ENCODE data around the gene MRTFA. TPM values are rescaled to one million over a fixed set of nuclear protein-coding genes. Genes with fewer than 3 reads are reported as not detected.

MRTFA gene
- total and polyA plus RNA-seq, 2 of the 13 experiments (the other 11 are each of a cell fraction or from before 2014, with no cell fraction given) = 2.4 to 8.2 TPM

GRCh38 chr22:40616578-40616977 lies 19.9 kb downstream of the MRTFA start:
- TF ChIP-seq ZNF292 (CRISPR knock-in tag; IDR thresholded peaks at IDR 0.05; ENCODE audit: borderline replicate concordance, low read depth) (no peak), ZNF773 (CRISPR knock-in tag; IDR thresholded peaks at IDR 0.05; ENCODE audit: borderline replicate concordance) (no peak), RFX1 (IDR thresholded peaks at IDR 0.05) (no peak), ZNF496 (CRISPR knock-in tag; IDR thresholded peaks at IDR 0.05; ENCODE audit: insufficient replicate concordance) (no peak), FOXO4 (CRISPR knock-in tag; conservative IDR thresholded peaks at IDR 0.05) (no peak), ZNF362 (CRISPR knock-in tag; IDR thresholded peaks at IDR 0.05; ENCODE audit: borderline replicate concordance) (no peak), ZNF121 (CRISPR knock-in tag; IDR thresholded peaks at IDR 0.05) (no peak), MLXIP (CRISPR knock-in tag; IDR thresholded peaks at IDR 0.05; ENCODE audit: borderline replicate concordance) (no peak), ZNF30 (CRISPR knock-in tag; IDR thresholded peaks at IDR 0.05) (no peak), ZNF615 (CRISPR knock-in tag; IDR thresholded peaks at IDR 0.05; ENCODE audit: borderline replicate concordance) (no peak), ZBTB34 (CRISPR knock-in tag; IDR thresholded peaks at IDR 0.05) (no peak), AKAP8 (CRISPR knock-in tag; IDR thresholded peaks at IDR 0.05) (no peak), NFE2 (CRISPR knock-in tag; IDR thresholded peaks at IDR 0.05) (no peak)
- 95% methylated on average over 5 of the region's 5 CpGs for WGBS (ENCODE audit: low lambda C conversion rate)
- no peaks in the 10 kb centered on the region for H3K36me3 ChIP-seq (replicated peaks in 1 of 2; ENCODE audit: control insufficient read depth in 1 of 2, insufficient read depth in 2 of 2, low read length in 2 of 2)
- H3K4me2 ChIP-seq (ENCODE audit: low read depth, low read length) = no peak overlapping the region
- no TSS peak for BruUV-seq (replicated peaks)
- ATAC-seq (no peak), FAIRE-seq (no peak), DNase-seq (ENCODE audit: low spot score) (no peak)
- peaks cover 10% of the 10 kb centered on the region for H3K4me1 ChIP-seq (ENCODE audit: insufficient read depth, low read length)
- H3K9ac ChIP-seq (ENCODE audit: insufficient read depth, low read depth, low read length) = no peak overlapping the region
- H3K4me3 ChIP-seq (replicated peaks in 1 of 3; ENCODE audit: insufficient read depth in 1 of 3, low read depth in 2 of 3, low read length in 3 of 3) = no peak overlapping the region
- no peak overlapping the region for H2AFZ ChIP-seq (ENCODE audit: low read length)
- peaks cover 44% of the 10 kb centered on the region for H3K79me2 ChIP-seq (ENCODE audit: insufficient read depth, low read length)
- H3K9me3 ChIP-seq (ENCODE audit: low read length) = peaks cover 7% of the 10 kb centered on the region; the same call in 1 of the 2 replicates
- in situ Hi-C loops (cut with HindIII; ENCODE audit: extremely low pct_ligation_motif_present, low pct_unique_long_range_greater_than_20kb) (no loop called here), intact Hi-C loops (cut with micrococcal nuclease; ENCODE audit: unreplicated experiment) (no loop called here)
- H4K20me1 ChIP-seq (ENCODE audit: insufficient read depth, low read length) = 0 out of 2 replicates have a peak, but pooled peaks cover 1% of the 10 kb centered on the region
- no peaks in the 10 kb centered on the region for H3K27me3 ChIP-seq (ENCODE audit: control insufficient read depth in 1 of 2, insufficient read depth in 2 of 2, low read length in 2 of 2)
- CTCF ChIA-PET (ENCODE audit: low intra/inter-chr PET ratio, low total read pairs) = no interaction called here
- no peak overlapping the region for H3K27ac ChIP-seq (ENCODE audit: extremely low read length, insufficient read depth, low read length)
- POLR2A ChIA-PET = no interaction called here

All from HepG2 (cell line).